PFSK-1 (cell line): ENCODE measurements around the gene CCDC186.

Experiments used
- FOXP2 ChIP-seq: optimal IDR thresholded peaks from 2 replicates; pipeline ENCODE3; 2011; ENCODE audit warnings: borderline replicate concordance, control low read depth, inconsistent platforms; ENCODE audit not compliant: insufficient read depth; ENCODE audit errors: extremely low read length, extremely low read depth
- POLR2AphosphoS5 ChIP-seq: IDR thresholded peaks from 2 replicates; pipeline ENCODE4 v1.6.1; 2012; ENCODE audit warnings: low read depth, mild to moderate bottlenecking, control low read depth, low read length, moderate library complexity
- TAF1 ChIP-seq: IDR thresholded peaks from 2 replicates; pipeline ENCODE4 v1.6.1; 2012; ENCODE audit warnings: low read length, control low read depth, borderline replicate concordance; ENCODE audit not compliant: insufficient read depth

- TF ChIP-seq POLR2AphosphoS5 (no peak), TAF1 (no peak), FOXP2 (no peak)
Measured at GRCh38 chr10:114220281-114220680, 46.3 kb upstream of the CCDC186 start.
